Subcutaneous adipose tissue (tissue), 4 donors: ENCODE measurements around the gene RBM19. TPM values are rescaled to one million over a fixed set of nuclear protein-coding genes. Genes with fewer than 3 reads are reported as not detected.

Experiments used
- CTCF ChIP-seq: fragments of 450-650 bp; IDR thresholded peaks from one replicate; pipeline ENCODE4 v1.5.1; 2016; ENCODE audit warnings: low read depth, mild to moderate bottlenecking, control low read depth, antibody characterized with exemption, moderate library complexity
- total RNA-seq, 4 donors: library from RNA; depleted of rRNA; stranded (reverse); fragments of >200 nt; gene quantifications; one replicate each; pipeline ENCODE4 v1.1.0, GENCODE V29; 2016

The RBM19 gene
- 10 to 100 TPM; 19.2 to 54.4 (median 32.1) TPM for total RNA-seq

GRCh38 chr12:113965951-113966797 is at the start of gene RBM19:
Gene RBM19, minus strand, starts transcription at chr12:113966325. Its CDS starts 98 bp downstream, at chr12:113966227.
- no peak for TF ChIP-seq CTCF

- no peak for TF ChIP-seq CTCF
Observed at GRCh38 chr12:114015851-114016250, 49.7 kb upstream of the RBM19 start.

GRCh38 chr12:114013575-114014345 is 47.6 kb upstream of the RBM19 start:
- no peak for TF ChIP-seq CTCF

GRCh38 chr12:114012744-114013431 is 46.8 kb upstream of the RBM19 start:
- no peak for TF ChIP-seq CTCF

GRCh38 chr12:114011711-114012110 is 45.6 kb upstream of the RBM19 start:
- no peak for TF ChIP-seq CTCF

- TF ChIP-seq CTCF, result no peak
Observed at GRCh38 chr12:114006482-114007425, 40.6 kb upstream of the RBM19 start.
